Heart right ventricle (tissue), 16 donors: ENCODE results near the gene OR9I1. TPM values are rescaled to one million over a fixed set of nuclear protein-coding genes. Genes with fewer than 3 reads are reported as not detected.

Experiments
- ATAC-seq, 8 donors: fragments of 200-7000 bp; cut with Tn5 transposase; one replicate each; pipeline ENCODE4 v1.9.1; 2020; ENCODE audit warnings: mild to moderate bottlenecking in 8 of 8, moderate library complexity in 8 of 8, moderate number of reproducible peaks in 1 of 8
- DNase-seq, 2 donors: peaks; one replicate each; pipeline ENCODE4 v3.0.0-alpha.2; 2020
- H3K27ac ChIP-seq, 10 donors: fragments of 200-600 bp; sonication (generic) in 2 of 10; one replicate each; pipeline versions ENCODE4 v1.5.0 to v1.8.0; 2020 to 2022; ENCODE audit warnings: mild to moderate bottlenecking in 3 of 10
- H3K27me3 ChIP-seq, 7 donors: fragments of 200-600 bp; one replicate each; pipeline ENCODE4 v1.8.0; 2021 to 2022; ENCODE audit warnings: mild to moderate bottlenecking in 2 of 7
- H3K36me3 ChIP-seq, 9 donors: fragments of 200-600 bp; sonication (generic) in 1 of 9; one replicate each; pipeline versions ENCODE4 v1.5.0 to v1.8.0; 2020 to 2022; ENCODE audit warnings: mild to moderate bottlenecking in 2 of 9
- H3K4me1 ChIP-seq, 9 donors: fragments of 200-600 bp; sonication (generic) in 1 of 9; one replicate each; pipeline versions ENCODE4 v1.5.0 to v1.8.0; 2020 to 2022; ENCODE audit warnings: mild to moderate bottlenecking in 4 of 9
- H3K4me3 ChIP-seq, 10 donors: fragments of 200-600 bp; sonication (generic) in 2 of 10; one replicate each; pipeline versions ENCODE4 v1.5.0 to v1.8.0; 2020 to 2022; ENCODE audit warnings: mild to moderate bottlenecking in 7 of 10, moderate library complexity in 2 of 10
- H3K9me3 ChIP-seq, 11 donors: fragments of 200-600 bp in 10 of 11; sonication (generic) in 2 of 11; one replicate each; pipeline versions ENCODE4 v1.5.0 to v1.8.0; 2013 to 2022; ENCODE audit warnings: mild to moderate bottlenecking in 2 of 11, control low read depth in 1 of 11, moderate library complexity in 1 of 11
- WGBS, 2 donors: extraction: QIAGEN DNeasy Blood & Tissue Kit; methylation state at CpG; one replicate each; pipeline ENCODE4 v1.1.7; 2013; ENCODE audit warnings: inconsistent platforms in 1 of 2; 5-methylcytosine and 5-hydroxymethylcytosine counted together
- intact Hi-C, 10 donors: fragments of 100-400 bp; cut with DNase I; formaldehyde crosslinking; loops; one replicate each; pipeline versions ENCODE4 v1.11.1 to v1.14.2; 2022
- polyA plus RNA-seq, 2 donors: library from polyadenylated mRNA; stranded (reverse); fragments of 200-250 nt; gene quantifications; one replicate each; pipeline ENCODE4 v1.2.3, GENCODE V29; 2013
- total RNA-seq, 10 donors: library from RNA; stranded (reverse); fragmentation: NEBNext Ultra II Directional in 3 of 10; extraction: Animal tissue kit (Norgen Biotek cat#: 25700) in 3 of 10; gene quantifications; one replicate each; pipeline versions ENCODE4 v1.2.1 to v1.2.4, GENCODE V29; 2021 to 2023
- TF ChIP-seq, protein P1 (sequence below), 9 donors: fragments of 200-600 bp; sonication (generic) in 2 of 9; IDR thresholded peaks; one replicate each; pipeline versions ENCODE4 v1.5.0 to v1.8.0; 2021 to 2022; ENCODE audit warnings: antibody characterized with exemption in 9 of 9, mild to moderate bottlenecking in 5 of 9, moderate library complexity in 1 of 9
- donor health status: Arrhythmogenic right ventricular cardiomyopathy.
- donor health status: ischemic (EF 13 %, LVEDD 7.1; RV severe dilation, severe dysfunction).
- donor health status: healthy with polysubstance abuse.
- donor health status: DM: no; HTN: yes; CAD: no.
- donor health status: DM: no; HTN: no; CAD: no.
- donor health status: ischemic (EF 25% LVEDD 6.9; RV normal size, moderate dysfunction).
- donor health status: ischemic (EF 25% LVEDD 5.7; RV mildly dilated, moderate dysfunction).
- donor health status: healthy.
- donor health status: DM: yes; HTN: yes; CAD: no.
- donor health status: Ischemic cardiomyopathy.
- donor health status: ischemic (EF 35%, LVEDD 5.7; RV mildly dilated, moderate dysfunction).
- donor health status: nonischemic (EF 11% LVEDD 7.7; RV severe dilation, severe dysfunction).
- donor health status: DM: yes; HTN: yes; CAD: no.
- donor health status: PGD.
- donor health status: ischemic (EF 29% LVEDD 5.4; RV normal size, mild dysfunction).
- donor health status: nonischemic (EF 23%, LVEDD 6.1; RV moderate dilation, normal function).

OR9I1 gene
- total and polyA plus RNA-seq, 12 donors, result not detected

- H3K36me3 ChIP-seq, result no peaks in the 10 kb centered on the region
- WGBS, 2 donors, result 70 to 79% methylated on average over 5 of the region's 5 CpGs
- H3K27me3 ChIP-seq, result no peaks in the 10 kb centered on the region
- no peak overlapping the region for H3K4me3 ChIP-seq
- TF ChIP-seq, protein P1, sequence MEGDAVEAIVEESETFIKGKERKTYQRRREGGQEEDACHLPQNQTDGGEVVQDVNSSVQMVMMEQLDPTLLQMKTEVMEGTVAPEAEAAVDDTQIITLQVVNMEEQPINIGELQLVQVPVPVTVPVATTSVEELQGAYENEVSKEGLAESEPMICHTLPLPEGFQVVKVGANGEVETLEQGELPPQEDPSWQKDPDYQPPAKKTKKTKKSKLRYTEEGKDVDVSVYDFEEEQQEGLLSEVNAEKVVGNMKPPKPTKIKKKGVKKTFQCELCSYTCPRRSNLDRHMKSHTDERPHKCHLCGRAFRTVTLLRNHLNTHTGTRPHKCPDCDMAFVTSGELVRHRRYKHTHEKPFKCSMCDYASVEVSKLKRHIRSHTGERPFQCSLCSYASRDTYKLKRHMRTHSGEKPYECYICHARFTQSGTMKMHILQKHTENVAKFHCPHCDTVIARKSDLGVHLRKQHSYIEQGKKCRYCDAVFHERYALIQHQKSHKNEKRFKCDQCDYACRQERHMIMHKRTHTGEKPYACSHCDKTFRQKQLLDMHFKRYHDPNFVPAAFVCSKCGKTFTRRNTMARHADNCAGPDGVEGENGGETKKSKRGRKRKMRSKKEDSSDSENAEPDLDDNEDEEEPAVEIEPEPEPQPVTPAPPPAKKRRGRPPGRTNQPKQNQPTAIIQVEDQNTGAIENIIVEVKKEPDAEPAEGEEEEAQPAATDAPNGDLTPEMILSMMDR (IDR thresholded peaks at IDR 0.05), result no peak
- H3K9me3 ChIP-seq, result no peaks in the 10 kb centered on the region
- peak in 2 of 8 donors; percentile 26 to 65 for ATAC-seq
- DNase-seq, result no peak
- intact Hi-C loops, result loop anchor here in 1 of 10 donors (10.0 kb wide), 1 partner anchor 57 kb away; the partner anchor contains the start of gene OR9I1
- no peak overlapping the region for H3K27ac ChIP-seq
- H3K4me1 ChIP-seq, result no peaks in the 10 kb centered on the region
Measured at GRCh38 chr11:58067685-58068084, 57.6 kb downstream of the OR9I1 start.

Other genes with a start within 250 kb of the OR9I1 start
- gene OR9Q1, start 101.6 kb downstream of the OR9I1 start, total RNA-seq, result not detected
- not detected for gene OR9Q1, start 101.6 kb downstream of the OR9I1 start, polyA plus RNA-seq
- not detected for gene OR6Q1, start 94.6 kb downstream of the OR9I1 start, total RNA-seq
- gene OR6Q1, start 94.6 kb downstream of the OR9I1 start, polyA plus RNA-seq, result not detected
- not detected for gene OR9Q2, start 63.5 kb upstream of the OR9I1 start, total RNA-seq
- gene OR9Q2, start 63.5 kb upstream of the OR9I1 start, polyA plus RNA-seq, result not detected
- not detected for gene OR1S2, start 78.6 kb upstream of the OR9I1 start, total RNA-seq
- not detected for gene OR1S2, start 78.6 kb upstream of the OR9I1 start, polyA plus RNA-seq
- not detected for gene OR1S1, start 87.2 kb upstream of the OR9I1 start, total RNA-seq
- not detected for gene OR1S1, start 87.2 kb upstream of the OR9I1 start, polyA plus RNA-seq
- gene OR10Q1, start 103.4 kb upstream of the OR9I1 start, total RNA-seq, result not detected
- gene OR10Q1, start 103.4 kb upstream of the OR9I1 start, polyA plus RNA-seq, result under 1 TPM in 1 of 2 donors, not detected in 1; 0.03 TPM
- not detected for gene OR10W1, start 142.7 kb upstream of the OR9I1 start, total RNA-seq
- gene OR10W1, start 142.7 kb upstream of the OR9I1 start, polyA plus RNA-seq, result not detected
- not detected for gene OR5B17, start 233.5 kb upstream of the OR9I1 start, total RNA-seq
- not detected for gene OR5B17, start 233.5 kb upstream of the OR9I1 start, polyA plus RNA-seq